ENCODE results near the gene MORN1. TPM values are rescaled to one million over a fixed set of nuclear protein-coding genes. Genes with fewer than 3 reads are reported as not detected.

Gene MORN1
- total RNA-seq, 1 donor: 13.4 TPM

GRCh38 chr1:2400576-2400909 is 9.2 kb upstream of the MORN1 start:
- H4K20me1 ChIP-seq (ENCODE audit: insufficient read depth, low read length): peaks cover 42% of the 10 kb centered on the region
- no peak for TF ChIP-seq CTCF (IDR thresholded peaks at IDR 0.05; ENCODE audit: extremely low read depth, low read depth, low read length)
- no peak overlapping the region for H3K4me3 ChIP-seq (ENCODE audit: insufficient read depth, low read length)
- no peak overlapping the region for H3K27ac ChIP-seq (ENCODE audit: low read depth, low read length)
- no peak for DNase-seq (ENCODE audit: insufficient read length, low spot score, missing footprints)
- no peak overlapping the region for H2AFZ ChIP-seq (ENCODE audit: low read length)
- H3K79me2 ChIP-seq (ENCODE audit: insufficient read depth, low read length): peaks cover 74% of the 10 kb centered on the region
- no peaks in the 10 kb centered on the region for H3K27me3 ChIP-seq (ENCODE audit: insufficient read depth, low read length)
- H3K9me3 ChIP-seq (ENCODE audit: low read depth, low read length): no peaks in the 10 kb centered on the region
- peaks cover 5% of the 10 kb centered on the region for H3K4me1 ChIP-seq (ENCODE audit: insufficient read depth, low read length)
- peaks cover 94% of the 10 kb centered on the region for H3K36me3 ChIP-seq (ENCODE audit: insufficient read depth, low read length)
- H3K4me2 ChIP-seq (ENCODE audit: insufficient read depth, low read length): no peak overlapping the region

- peaks cover 44% of the 10 kb centered on the region for H4K20me1 ChIP-seq (ENCODE audit: insufficient read depth, low read length)
- peak; percentile 52 for DNase-seq (ENCODE audit: insufficient read length, low spot score, missing footprints)
- H2AFZ ChIP-seq (ENCODE audit: low read length): no peak overlapping the region
- H3K4me3 ChIP-seq (ENCODE audit: insufficient read depth, low read length): no peak overlapping the region
- peaks cover 94% of the 10 kb centered on the region for H3K36me3 ChIP-seq (ENCODE audit: insufficient read depth, low read length)
- H3K27ac ChIP-seq (ENCODE audit: low read depth, low read length): no peak overlapping the region
- no peak overlapping the region for H3K4me2 ChIP-seq (ENCODE audit: insufficient read depth, low read length)
- no peak for TF ChIP-seq CTCF (IDR thresholded peaks at IDR 0.05; ENCODE audit: extremely low read depth, low read depth, low read length)
- H3K4me1 ChIP-seq (ENCODE audit: insufficient read depth, low read length): no peaks in the 10 kb centered on the region
- H3K27me3 ChIP-seq (ENCODE audit: insufficient read depth, low read length): no peaks in the 10 kb centered on the region
- no peaks in the 10 kb centered on the region for H3K9me3 ChIP-seq (ENCODE audit: low read depth, low read length)
- peaks cover 80% of the 10 kb centered on the region for H3K79me2 ChIP-seq (ENCODE audit: insufficient read depth, low read length)
Observed at GRCh38 chr1:2399890-2400575, 8.7 kb upstream of the MORN1 start.

- TF ChIP-seq CTCF (IDR thresholded peaks at IDR 0.05; ENCODE audit: extremely low read depth, low read depth, low read length): no peak
- no peak overlapping the region for H3K4me3 ChIP-seq (ENCODE audit: insufficient read depth, low read length)
- H3K79me2 ChIP-seq (ENCODE audit: insufficient read depth, low read length): peaks cover 88% of the 10 kb centered on the region
- H2AFZ ChIP-seq (ENCODE audit: low read length): no peak overlapping the region
- H3K4me2 ChIP-seq (ENCODE audit: insufficient read depth, low read length): no peak overlapping the region
- no peak overlapping the region for H3K27ac ChIP-seq (ENCODE audit: low read depth, low read length)
- H3K4me1 ChIP-seq (ENCODE audit: insufficient read depth, low read length): no peaks in the 10 kb centered on the region
- H4K20me1 ChIP-seq (ENCODE audit: insufficient read depth, low read length): peaks cover 55% of the 10 kb centered on the region
- no peaks in the 10 kb centered on the region for H3K9me3 ChIP-seq (ENCODE audit: low read depth, low read length)
- peak; percentile 52 for DNase-seq (ENCODE audit: insufficient read length, low spot score, missing footprints)
- no peaks in the 10 kb centered on the region for H3K27me3 ChIP-seq (ENCODE audit: insufficient read depth, low read length)
- peaks cover 94% of the 10 kb centered on the region for H3K36me3 ChIP-seq (ENCODE audit: insufficient read depth, low read length)
Observed at GRCh38 chr1:2398871-2399270, 7.5 kb upstream of the MORN1 start.

- no peak for DNase-seq (ENCODE audit: insufficient read length, low spot score, missing footprints)
- H3K27me3 ChIP-seq (ENCODE audit: insufficient read depth, low read length): no peaks in the 10 kb centered on the region
- peaks cover 69% of the 10 kb centered on the region for H4K20me1 ChIP-seq (ENCODE audit: insufficient read depth, low read length)
- H3K4me3 ChIP-seq (ENCODE audit: insufficient read depth, low read length): no peak overlapping the region
- H3K79me2 ChIP-seq (ENCODE audit: insufficient read depth, low read length): peaks cover 93% of the 10 kb centered on the region
- H2AFZ ChIP-seq (ENCODE audit: low read length): no peak overlapping the region
- H3K36me3 ChIP-seq (ENCODE audit: insufficient read depth, low read length): peaks cover 88% of the 10 kb centered on the region
- H3K27ac ChIP-seq (ENCODE audit: low read depth, low read length): no peak overlapping the region
- no peaks in the 10 kb centered on the region for H3K9me3 ChIP-seq (ENCODE audit: low read depth, low read length)
- H3K4me2 ChIP-seq (ENCODE audit: insufficient read depth, low read length): no peak overlapping the region
- peaks cover 12% of the 10 kb centered on the region for H3K4me1 ChIP-seq (ENCODE audit: insufficient read depth, low read length)
- no peak for TF ChIP-seq CTCF (IDR thresholded peaks at IDR 0.05; ENCODE audit: extremely low read depth, low read depth, low read length)
Observed at GRCh38 chr1:2397007-2397679, 5.8 kb upstream of the MORN1 start.
